Right atrium auricular region (tissue), 2 donors: Measurements from ENCODE around the gene RHBDD1. TPM values are rescaled to one million over a fixed set of nuclear protein-coding genes. Genes with fewer than 3 reads are reported as not detected.

Experiments used
- DNase-seq: peaks from one replicate; pipeline ENCODE4 v3.0.0-alpha.2; 2019; ENCODE audit warnings: low spot score
- H3K27ac ChIP-seq, 2 donors: fragments of 200-600 bp; sonication (generic); 1 replicate in 1 of 2; 2 replicates in 1 of 2; pipeline ENCODE4 v1.5.1; 2016 to 2019
- H3K27me3 ChIP-seq, 2 donors: fragments of 200-600 bp; sonication (generic); one replicate each; pipeline versions ENCODE4 v1.5.1 to v1.6.0; 2017 to 2019
- H3K36me3 ChIP-seq: fragments of 200-600 bp; sonication (generic); one replicate; pipeline ENCODE4 v1.5.1; 2016
- H3K4me1 ChIP-seq, 2 donors: fragments of 200-600 bp; sonication (generic); one replicate each; pipeline versions ENCODE4 v1.5.1 to v1.6.0; 2017 to 2019
- H3K4me3 ChIP-seq, 2 donors: fragments of 200-600 bp; sonication (generic); 1 replicate in 1 of 2; 2 replicates in 1 of 2; pipeline ENCODE4 v1.5.1; 2017 to 2019; ENCODE audit warnings: mild to moderate bottlenecking in 1 of 2, moderate library complexity in 1 of 2
- H3K9me3 ChIP-seq, 2 donors: fragments of 200-600 bp; sonication (generic); one replicate each; pipeline ENCODE4 v1.5.1; 2019
- CTCF ChIP-seq, 2 donors: fragments of 200-600 bp; sonication (generic); IDR thresholded peaks; one replicate each; pipeline ENCODE4 v1.5.1; 2019; ENCODE audit warnings: antibody characterized with exemption in 2 of 2
- total RNA-seq, 2 donors: library from RNA; depleted of rRNA; stranded (reverse); fragments of >200 nt; gene quantifications; one replicate each; pipeline ENCODE4 v1.1.0, GENCODE V29; 2016

Gene RHBDD1
- total RNA-seq, 2 donors from 2014 or later: 12.3 to 16.1 TPM

GRCh38 chr2:226970362-226970761 is 134.5 kb downstream of the RHBDD1 start:
- Histone ChIP-seq H3K4me3 (no peak overlapping the region), H3K27ac (no peak overlapping the region)

GRCh38 chr2:226971084-226971483 is 135.2 kb downstream of the RHBDD1 start:
- no peak overlapping the region for H3K4me3 ChIP-seq
- no peaks in the 10 kb centered on the region for H3K9me3 ChIP-seq
- no peak for TF ChIP-seq CTCF (IDR thresholded peaks at IDR 0.05)
- H3K36me3 ChIP-seq: no peaks in the 10 kb centered on the region
- no peak for DNase-seq
- H3K4me1 ChIP-seq: no peaks in the 10 kb centered on the region
- H3K27me3 ChIP-seq: no peaks in the 10 kb centered on the region
- H3K27ac ChIP-seq: no peak overlapping the region

More at GRCh38 chr2:226970362-226970761, 134.5 kb downstream of the RHBDD1 start:
- Histone ChIP-seq H3K9me3 (no peaks in the 10 kb centered on the region), H3K4me1 (no peaks in the 10 kb centered on the region), H3K27me3 (no peaks in the 10 kb centered on the region), H3K36me3 (no peaks in the 10 kb centered on the region)
- TF ChIP-seq CTCF (IDR thresholded peaks at IDR 0.05): no peak
- no peak for DNase-seq

- H3K9me3 ChIP-seq: no peaks in the 10 kb centered on the region
- TF ChIP-seq CTCF (IDR thresholded peaks at IDR 0.05): no peak
These were observed 135.9 kb downstream of the RHBDD1 start for GRCh38 chr2:226971770-226972169.

GRCh38 chr2:226973816-226974215 is 138.0 kb downstream of the RHBDD1 start:
- no peaks in the 10 kb centered on the region for H3K9me3 ChIP-seq
- no peaks in the 10 kb centered on the region for H3K36me3 ChIP-seq
- TF ChIP-seq CTCF (IDR thresholded peaks at IDR 0.05): no peak
- H3K4me3 ChIP-seq: no peak overlapping the region
- no peaks in the 10 kb centered on the region for H3K27me3 ChIP-seq
- H3K4me1 ChIP-seq: no peaks in the 10 kb centered on the region
- no peak for DNase-seq
- H3K27ac ChIP-seq: no peak overlapping the region

More at GRCh38 chr2:226971770-226972169, 135.9 kb downstream of the RHBDD1 start:
- H3K4me1 ChIP-seq: no peaks in the 10 kb centered on the region
- no peaks in the 10 kb centered on the region for H3K27me3 ChIP-seq
- no peak overlapping the region for H3K27ac ChIP-seq
- no peak for DNase-seq
- no peaks in the 10 kb centered on the region for H3K36me3 ChIP-seq
- H3K4me3 ChIP-seq: no peak overlapping the region

GRCh38 chr2:226977775-226978190 is 141.9 kb downstream of the RHBDD1 start:
- Histone ChIP-seq H3K27me3 (no peaks in the 10 kb centered on the region), H3K4me1 (peaks cover 0 to 4% of the 10 kb centered on the region in 2 donors), H3K27ac (no peak overlapping the region), H3K4me3 (no peak overlapping the region), H3K36me3 (no peaks in the 10 kb centered on the region), H3K9me3 (no peaks in the 10 kb centered on the region)
- DNase-seq: no peak
- TF ChIP-seq CTCF (IDR thresholded peaks at IDR 0.05): no peak

- no peaks in the 10 kb centered on the region for H3K9me3 ChIP-seq
- H3K4me1 ChIP-seq: peaks cover 0 to 4% of the 10 kb centered on the region in 2 donors
- no peak for DNase-seq
- no peaks in the 10 kb centered on the region for H3K36me3 ChIP-seq
- H3K27me3 ChIP-seq: no peaks in the 10 kb centered on the region
- no peak overlapping the region for H3K4me3 ChIP-seq
- no peak for TF ChIP-seq CTCF (IDR thresholded peaks at IDR 0.05)
- H3K27ac ChIP-seq: no peak overlapping the region
These were observed 142.4 kb downstream of the RHBDD1 start for GRCh38 chr2:226978300-226978699.
